NCI-H2196 (cell line): ENCODE results near the gene MRPL51.

Experiments
- DNase-seq: peaks from one replicate; lab custom pipeline; 2025; ENCODE audit not compliant: unreplicated experiment; lab: John Stamatoyannopoulos, UW

MRPL51 gene

GRCh38 chr12:6492838-6493496, at the start of gene MRPL51:
Gene MRPL51, minus strand, starts transcription at chr12:6493262. Its CDS starts 126 bp downstream, at chr12:6493136.
- DNase-seq = peak; percentile 88

- DNase-seq = no peak
These were observed 49.3 kb upstream of the MRPL51 start for GRCh38 chr12:6542209-6543009.

GRCh38 chr12:6541371-6542165, 48.5 kb upstream of the MRPL51 start:
- no peak for DNase-seq

GRCh38 chr12:6540181-6540877, 47.3 kb upstream of the MRPL51 start:
- DNase-seq = no peak

GRCh38 chr12:6539707-6540134, 46.7 kb upstream of the MRPL51 start:
- DNase-seq = no peak

- no peak for DNase-seq
These were observed 46.2 kb upstream of the MRPL51 start for GRCh38 chr12:6539314-6539682.

GRCh38 chr12:6538420-6539313, 45.6 kb upstream of the MRPL51 start:
- DNase-seq = no peak

- peak; percentile 47 for DNase-seq
These were observed 44.7 kb upstream of the MRPL51 start for GRCh38 chr12:6537580-6538419.

GRCh38 chr12:6536894-6537579, 44.0 kb upstream of the MRPL51 start:
- DNase-seq = no peak

GRCh38 chr12:6535960-6536847, 43.1 kb upstream of the MRPL51 start:
- no peak for DNase-seq

GRCh38 chr12:6535697-6535946, 42.6 kb upstream of the MRPL51 start:
- DNase-seq = no peak

GRCh38 chr12:6534945-6535696, 42.1 kb upstream of the MRPL51 start:
- peak; percentile 28 for DNase-seq

- DNase-seq = no peak
These were observed 41.6 kb upstream of the MRPL51 start for GRCh38 chr12:6534695-6534944.

GRCh38 chr12:6533923-6534694, 41.0 kb upstream of the MRPL51 start, which contains the start of gene GAPDH:
Gene GAPDH, plus strand, starts transcription at chr12:6534517. Its CDS starts 316 bp downstream, at chr12:6534833.
- peak; percentile 84 for DNase-seq

GRCh38 chr12:6533653-6533922, 40.5 kb upstream of the MRPL51 start:
- no peak for DNase-seq

- peak; percentile 49 for DNase-seq
These were observed 40.0 kb upstream of the MRPL51 start for GRCh38 chr12:6532927-6533652.
